ENCODE measurements around the gene AP4B1.

The AP4B1 gene

DNA sequence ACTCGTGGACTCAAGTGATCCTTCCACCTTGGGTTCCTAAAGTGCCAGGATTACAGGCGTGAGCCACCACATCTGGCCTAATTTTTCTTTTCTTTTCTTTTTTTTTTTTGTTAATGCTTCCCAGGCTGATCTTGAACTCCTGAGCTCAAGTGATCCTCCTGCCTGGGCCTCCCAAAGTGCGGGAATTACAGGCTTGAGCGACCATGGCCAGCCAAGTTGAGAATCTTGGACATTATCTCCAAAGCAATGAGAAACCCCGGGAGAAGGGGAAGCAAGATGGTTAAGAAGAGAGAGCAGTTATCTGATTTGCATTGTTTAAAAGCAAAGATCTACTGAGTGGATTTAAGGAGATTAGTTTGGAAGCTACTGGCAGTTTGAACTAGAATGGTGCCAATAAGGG lies 33.6 kb upstream of the AP4B1 start:
- DNase-seq (ENCODE audit: low read depth): no peak
- H3K4me3 ChIP-seq (ENCODE audit: low read depth, low read length): no peak overlapping the region
- TF ChIP-seq, protein P1, sequence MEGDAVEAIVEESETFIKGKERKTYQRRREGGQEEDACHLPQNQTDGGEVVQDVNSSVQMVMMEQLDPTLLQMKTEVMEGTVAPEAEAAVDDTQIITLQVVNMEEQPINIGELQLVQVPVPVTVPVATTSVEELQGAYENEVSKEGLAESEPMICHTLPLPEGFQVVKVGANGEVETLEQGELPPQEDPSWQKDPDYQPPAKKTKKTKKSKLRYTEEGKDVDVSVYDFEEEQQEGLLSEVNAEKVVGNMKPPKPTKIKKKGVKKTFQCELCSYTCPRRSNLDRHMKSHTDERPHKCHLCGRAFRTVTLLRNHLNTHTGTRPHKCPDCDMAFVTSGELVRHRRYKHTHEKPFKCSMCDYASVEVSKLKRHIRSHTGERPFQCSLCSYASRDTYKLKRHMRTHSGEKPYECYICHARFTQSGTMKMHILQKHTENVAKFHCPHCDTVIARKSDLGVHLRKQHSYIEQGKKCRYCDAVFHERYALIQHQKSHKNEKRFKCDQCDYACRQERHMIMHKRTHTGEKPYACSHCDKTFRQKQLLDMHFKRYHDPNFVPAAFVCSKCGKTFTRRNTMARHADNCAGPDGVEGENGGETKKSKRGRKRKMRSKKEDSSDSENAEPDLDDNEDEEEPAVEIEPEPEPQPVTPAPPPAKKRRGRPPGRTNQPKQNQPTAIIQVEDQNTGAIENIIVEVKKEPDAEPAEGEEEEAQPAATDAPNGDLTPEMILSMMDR (IDR thresholded peaks at IDR 0.05; ENCODE audit: control insufficient read depth, extremely low read depth, insufficient read depth): no peak

DNA sequence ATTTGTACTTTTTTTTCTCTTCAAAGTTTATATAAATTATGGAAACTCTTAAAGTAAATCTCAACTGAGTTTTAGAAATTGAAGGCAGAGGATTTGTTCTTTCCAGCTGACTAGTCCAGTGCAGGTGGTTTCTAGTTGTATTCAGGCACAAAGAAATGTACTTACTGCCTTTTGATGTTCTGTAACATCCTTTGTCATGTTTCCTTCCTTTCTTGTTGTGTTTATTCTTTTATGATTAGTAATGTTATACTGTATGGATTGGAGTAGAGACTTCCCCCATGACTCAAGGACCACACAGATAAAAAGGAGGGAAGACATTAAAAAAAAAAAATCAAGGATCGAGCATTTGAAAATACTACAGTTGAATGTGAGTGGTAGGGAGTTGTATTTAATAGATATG lies 32.5 kb upstream of the AP4B1 start:
- no peak overlapping the region for H3K4me3 ChIP-seq (ENCODE audit: low read depth, low read length)
- no peak for DNase-seq (ENCODE audit: low read depth)
- TF ChIP-seq, protein P1 (IDR thresholded peaks at IDR 0.05; ENCODE audit: control insufficient read depth, extremely low read depth, insufficient read depth): no peak

DNA sequence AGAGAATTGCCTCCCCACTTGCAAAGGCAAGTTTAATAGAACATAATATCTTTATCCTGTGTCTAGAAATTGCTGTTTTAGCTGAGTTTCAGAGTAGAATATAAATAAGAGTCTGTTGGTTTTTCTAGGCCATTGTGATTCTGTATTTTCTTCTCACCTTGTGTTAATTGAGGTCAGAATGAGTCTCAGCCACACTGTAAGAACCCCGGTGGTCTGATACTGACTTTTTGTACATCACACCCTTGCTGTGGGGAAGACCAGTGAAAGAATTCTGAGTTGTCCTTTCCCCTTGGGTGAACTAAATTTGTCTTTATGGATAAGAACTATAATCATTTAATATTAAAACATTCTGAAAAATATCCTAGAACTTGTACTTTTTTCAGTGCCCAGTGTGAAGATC lies 31.4 kb upstream of the AP4B1 start:
- H3K4me3 ChIP-seq (ENCODE audit: low read depth, low read length): no peak overlapping the region
- no peak for DNase-seq (ENCODE audit: low read depth)
- TF ChIP-seq, protein P1 (IDR thresholded peaks at IDR 0.05; ENCODE audit: control insufficient read depth, extremely low read depth, insufficient read depth): no peak

DNA sequence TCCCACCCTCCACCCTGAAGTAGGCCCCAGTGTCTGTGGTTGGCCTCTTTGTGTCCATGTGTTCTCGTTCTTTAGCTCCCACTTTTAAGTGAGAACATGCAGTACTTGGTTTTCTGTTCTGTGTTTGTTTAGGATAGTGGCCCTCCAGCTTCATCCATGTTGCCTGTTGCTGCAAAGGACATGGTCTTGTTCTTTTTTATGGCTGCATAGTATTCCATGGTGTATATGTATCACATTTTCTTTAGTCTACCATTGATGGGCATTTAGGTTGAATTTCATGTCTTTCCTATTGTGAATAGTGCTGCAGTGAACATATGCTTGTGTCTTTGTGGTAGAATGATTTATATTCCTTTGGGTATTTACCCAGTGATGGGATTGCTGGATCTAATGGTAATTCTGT lies 30.6 kb upstream of the AP4B1 start:
- no peak overlapping the region for H3K4me3 ChIP-seq (ENCODE audit: low read depth, low read length)
- TF ChIP-seq, protein P1 (IDR thresholded peaks at IDR 0.05; ENCODE audit: control insufficient read depth, extremely low read depth, insufficient read depth): no peak
- no peak for DNase-seq (ENCODE audit: low read depth)

DNA sequence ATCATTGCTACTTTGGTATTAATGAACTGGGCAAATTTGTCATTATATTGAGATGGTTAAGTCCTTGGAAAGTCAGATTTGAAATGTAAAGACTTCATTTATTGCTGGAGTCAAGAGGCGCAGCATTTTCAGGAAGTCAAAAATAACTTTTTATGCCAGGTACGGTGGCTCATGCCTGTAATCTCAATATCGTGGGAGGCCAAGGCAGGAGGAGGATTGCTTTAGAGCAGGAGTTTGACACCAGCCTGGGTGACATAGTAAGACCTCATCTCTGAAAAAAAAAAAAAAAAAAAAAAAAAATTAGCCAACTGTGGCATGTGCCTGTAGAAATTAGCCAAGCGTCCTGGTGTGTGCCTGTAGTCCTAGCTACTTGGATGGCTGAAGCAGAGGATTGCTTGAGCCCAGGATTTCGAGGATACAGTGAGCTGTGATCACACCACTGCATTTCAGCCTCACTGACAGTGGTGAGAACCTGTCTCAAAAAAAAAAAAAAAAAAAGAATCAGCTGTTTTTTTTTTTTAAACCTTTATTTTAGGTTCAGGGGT lies 30.0 kb upstream of the AP4B1 start:
- H3K4me3 ChIP-seq (ENCODE audit: low read depth, low read length): no peak overlapping the region
- TF ChIP-seq, protein P1 (IDR thresholded peaks at IDR 0.05; ENCODE audit: control insufficient read depth, extremely low read depth, insufficient read depth): no peak
- DNase-seq (ENCODE audit: low read depth): no peak

DNA sequence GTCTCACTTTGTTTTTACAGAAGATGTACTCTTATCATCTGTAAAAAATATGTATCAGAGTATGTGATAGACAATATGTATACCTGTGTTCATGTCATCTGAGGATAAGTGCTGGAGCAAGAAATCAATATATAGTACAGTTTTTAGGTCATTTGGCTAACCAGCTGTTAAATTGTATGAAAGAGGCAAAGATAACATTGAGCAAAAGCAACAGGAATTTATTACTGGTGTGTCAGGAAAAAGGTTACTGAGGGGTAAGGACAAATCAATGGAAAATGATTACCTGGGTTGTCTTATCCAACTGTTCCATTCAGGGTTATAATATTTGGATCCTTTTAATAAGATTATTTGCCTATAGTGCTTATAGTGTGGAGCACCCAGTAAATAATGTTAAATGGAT lies 29.4 kb upstream of the AP4B1 start:
- TF ChIP-seq, protein P1 (IDR thresholded peaks at IDR 0.05; ENCODE audit: control insufficient read depth, extremely low read depth, insufficient read depth): no peak
- no peak overlapping the region for H3K4me3 ChIP-seq (ENCODE audit: low read depth, low read length)
- no peak for DNase-seq (ENCODE audit: low read depth)

DNA sequence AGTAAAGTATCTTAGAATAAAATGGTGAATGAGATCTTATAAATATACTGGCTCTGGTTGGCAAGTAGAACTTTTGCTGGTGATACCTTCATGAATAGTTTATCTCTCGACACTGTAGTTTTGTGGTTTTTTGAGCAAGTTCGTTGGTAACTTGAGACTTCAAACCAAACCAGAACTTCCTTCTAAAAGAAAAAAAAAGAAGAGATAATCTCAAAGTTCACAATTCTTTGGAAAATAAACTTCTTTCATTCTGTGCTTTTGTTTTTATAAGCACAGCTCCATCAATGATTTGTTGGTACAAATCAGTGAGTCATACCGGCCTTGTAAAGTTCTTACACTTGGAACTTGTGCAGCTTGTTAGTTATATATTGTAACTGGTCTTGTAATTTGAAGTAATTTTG lies 26.9 kb upstream of the AP4B1 start:
- DNase-seq (ENCODE audit: low read depth): peak; percentile 42
- TF ChIP-seq, protein P1 (IDR thresholded peaks at IDR 0.05; ENCODE audit: control insufficient read depth, extremely low read depth, insufficient read depth): no peak
- peak overlapping the region; percentile 16; the same call in 1 of the 2 replicates for H3K4me3 ChIP-seq (ENCODE audit: low read depth, low read length)

Measured in LNCaP clone FGC (cell line).